HepG2 (cell line): Measurements from ENCODE around the gene INTS14. TPM values are rescaled to one million over a fixed set of nuclear protein-coding genes. Genes with fewer than 3 reads are reported as not detected.
A peak's percentile ranks its signal among the peaks of the same experiment; 100 is the strongest.

ENCODE experiments used
- BORCS8-MEF2B ChIP-seq: sonication (generic); formaldehyde crosslinking; IDR thresholded peaks from 2 replicates; pipeline ENCODE4 v1.8.0; 2022; ENCODE audit warnings: mild to moderate bottlenecking, missing genetic modification reagents
- CREBL2 ChIP-seq: sonication (generic); formaldehyde crosslinking; IDR thresholded peaks from 2 replicates; pipeline ENCODE4 v1.8.1; 2023; ENCODE audit warnings: missing genetic modification reagents, mild to moderate bottlenecking, borderline replicate concordance
- FOXK2 ChIP-seq: fragments of 450-650 bp; IDR thresholded peaks from 2 replicates; pipeline ENCODE4 v1.6.1; 2016
- GLI4 ChIP-seq: sonication (generic); formaldehyde crosslinking; IDR thresholded peaks from 2 replicates; pipeline ENCODE4 v1.5.1; 2020; ENCODE audit warnings: missing genetic modification reagents, mild to moderate bottlenecking, moderate library complexity, borderline replicate concordance
- JARID2 ChIP-seq: sonication (generic); formaldehyde crosslinking; IDR thresholded peaks from 2 replicates; pipeline ENCODE4 v1.8.1; 2023; ENCODE audit warnings: missing genetic modification reagents, inconsistent platforms; ENCODE audit not compliant: insufficient replicate concordance
- KIAA2018 ChIP-seq: sonication (generic); formaldehyde crosslinking; IDR thresholded peaks from 2 replicates; pipeline ENCODE4 v1.5.0; 2020; ENCODE audit warnings: mild to moderate bottlenecking, missing genetic modification reagents, borderline replicate concordance
- NR2F1 ChIP-seq, 2 experiments: fragments of 450-650 bp in 1 of 2; formaldehyde crosslinking in 1 of 2; IDR thresholded peaks; 2 replicates each; pipeline versions ENCODE4 v1.5.0 to v1.6.1; 2016 to 2020; ENCODE audit warnings: mild to moderate bottlenecking in 1 of 2, missing compliant biosample characterization in 1 of 2, missing genetic modification reagents in 1 of 2, moderate library complexity in 1 of 2
- RBAK ChIP-seq: sonication (generic); formaldehyde crosslinking; IDR thresholded peaks from 2 replicates; pipeline ENCODE4 v1.5.1; 2020; ENCODE audit warnings: mild to moderate bottlenecking, missing genetic modification reagents
- ZBTB26 ChIP-seq: IDR thresholded peaks from 2 replicates; pipeline ENCODE4 v1.6.1; 2016; ENCODE audit warnings: missing compliant biosample characterization, missing genetic modification reagents, borderline replicate concordance
- ZC3H13 ChIP-seq: sonication (generic); formaldehyde crosslinking; IDR thresholded peaks from 2 replicates; pipeline ENCODE4 v1.8.1; 2023; ENCODE audit warnings: mild to moderate bottlenecking, missing genetic modification reagents, moderate library complexity
- ZFX ChIP-seq: sonication (generic); formaldehyde crosslinking; IDR thresholded peaks from 2 replicates; pipeline ENCODE4 v1.4.0; 2020; ENCODE audit warnings: mild to moderate bottlenecking, low read depth, missing genetic modification reagents, moderate library complexity
- ZMAT5 ChIP-seq: sonication (generic); formaldehyde crosslinking; IDR thresholded peaks from 2 replicates; pipeline ENCODE4 v1.5.0; 2020; ENCODE audit warnings: mild to moderate bottlenecking, low read depth, missing genetic modification reagents, borderline replicate concordance
- ZNF367 ChIP-seq: sonication (generic); formaldehyde crosslinking; IDR thresholded peaks from 2 replicates; pipeline ENCODE4 v1.4.0; 2020; ENCODE audit warnings: missing genetic modification reagents, borderline replicate concordance
- ZNF556 ChIP-seq: sonication (generic); formaldehyde crosslinking; IDR thresholded peaks from 2 replicates; pipeline ENCODE4 v1.4.0; 2020; ENCODE audit warnings: mild to moderate bottlenecking, missing genetic modification reagents, borderline replicate concordance
- ZNF788 ChIP-seq: sonication (generic); formaldehyde crosslinking; IDR thresholded peaks from 2 replicates; pipeline ENCODE4 v1.5.0; 2020; ENCODE audit warnings: mild to moderate bottlenecking, missing genetic modification reagents, borderline replicate concordance
- ZSCAN25 ChIP-seq: sonication (generic); formaldehyde crosslinking; IDR thresholded peaks from 2 replicates; pipeline ENCODE4 v1.8.0; 2022; ENCODE audit warnings: mild to moderate bottlenecking, missing genetic modification reagents
- polyA plus RNA-seq, 8 experiments: library from polyadenylated mRNA; depleted of rRNA in 3 of 8; stranded (reverse) in 7 of 8; unstranded in 1 of 8; fragments of >200 nt; fragmentation: Illumina TruSeq in 4 of 8; extraction: Trizol in 4 of 8; gene quantifications; 2 replicates each; pipeline versions ENCODE4 v1.2.1 to v1.2.3, GENCODE V29; 2011 to 2016; ENCODE audit warnings: low read depth in 4 of 8, missing spikeins in 1 of 8, mixed read lengths in 1 of 8; ENCODE audit not compliant: insufficient read depth in 1 of 8
- total RNA-seq, 5 experiments: library from RNA; depleted of rRNA; stranded (reverse); fragments of >200 nt; fragmentation: Illumina TruSeq; extraction: Trizol; gene quantifications; 2 replicates each; pipeline ENCODE4 v1.2.3, GENCODE V29; 2016; ENCODE audit warnings: low read depth in 1 of 5

Gene INTS14
- total and polyA plus RNA-seq, 2 of the 13 experiments (the other 11 are each of a cell fraction or from before 2014, with no cell fraction given) = 41.4 to 52.0 TPM

- TF ChIP-seq CREBL2 (CRISPR knock-in tag) = no peak
- TF ChIP-seq GLI4 (CRISPR knock-in tag) = 0 out of 2 replicates have a peak, but pooled peaks have one; percentile 30
- peak; percentile 98 for TF ChIP-seq ZNF556 (CRISPR knock-in tag)
- peak; percentile 99 for TF ChIP-seq ZNF788 (CRISPR knock-in tag)
- peak; percentile 96 for TF ChIP-seq BORCS8-MEF2B (CRISPR knock-in tag)
- TF ChIP-seq FOXK2 = no peak
- TF ChIP-seq RBAK (CRISPR knock-in tag) = no peak
- TF ChIP-seq ZMAT5 (CRISPR knock-in tag) = no peak
- TF ChIP-seq ZSCAN25 = peak; percentile 54
- no peak for TF ChIP-seq KIAA2018 (CRISPR knock-in tag)
- peak; percentile 77 for TF ChIP-seq JARID2 (CRISPR knock-in tag)
- TF ChIP-seq ZFX (CRISPR knock-in tag) = peak; percentile 98
- TF ChIP-seq ZBTB26 (CRISPR knock-in tag) = peak; percentile 90
- TF ChIP-seq ZNF367 (CRISPR knock-in tag) = no peak; the same call in 1 of the 2 replicates
- peak; percentile 90 for TF ChIP-seq ZC3H13 (CRISPR knock-in tag)
- peak in 1 of 2 experiments; percentile 21; a peak in 1 of 4 replicates for TF ChIP-seq NR2F1 (CRISPR knock-in tag; IDR thresholded peaks at IDR 0.05)
Measured at GRCh38 chr15:65610871-65611718, at the start of gene INTS14 (continued).
